ENCODE measurements around the gene RNF214.

DNA sequence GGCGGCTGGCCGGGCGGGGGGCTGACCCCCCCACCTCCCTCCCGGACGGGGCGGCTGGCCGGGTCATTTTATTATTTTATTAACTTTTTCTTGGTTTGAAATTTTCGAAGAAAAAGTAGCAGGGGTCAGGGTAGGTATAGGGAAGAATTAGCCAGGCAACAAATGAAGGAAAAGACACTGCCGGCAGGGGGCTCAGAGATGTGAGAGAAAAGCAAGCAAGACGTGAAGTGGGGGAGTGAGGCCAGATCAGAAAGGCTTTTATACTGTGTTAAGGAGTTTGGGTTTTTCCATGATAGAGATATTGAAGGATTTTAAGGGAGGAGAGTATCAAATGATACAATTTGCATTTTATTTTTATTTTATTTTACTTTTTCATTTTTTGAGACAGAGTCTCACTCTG is 19.0 kb downstream of the RNF214 start:
- TF ChIP-seq, protein P1, sequence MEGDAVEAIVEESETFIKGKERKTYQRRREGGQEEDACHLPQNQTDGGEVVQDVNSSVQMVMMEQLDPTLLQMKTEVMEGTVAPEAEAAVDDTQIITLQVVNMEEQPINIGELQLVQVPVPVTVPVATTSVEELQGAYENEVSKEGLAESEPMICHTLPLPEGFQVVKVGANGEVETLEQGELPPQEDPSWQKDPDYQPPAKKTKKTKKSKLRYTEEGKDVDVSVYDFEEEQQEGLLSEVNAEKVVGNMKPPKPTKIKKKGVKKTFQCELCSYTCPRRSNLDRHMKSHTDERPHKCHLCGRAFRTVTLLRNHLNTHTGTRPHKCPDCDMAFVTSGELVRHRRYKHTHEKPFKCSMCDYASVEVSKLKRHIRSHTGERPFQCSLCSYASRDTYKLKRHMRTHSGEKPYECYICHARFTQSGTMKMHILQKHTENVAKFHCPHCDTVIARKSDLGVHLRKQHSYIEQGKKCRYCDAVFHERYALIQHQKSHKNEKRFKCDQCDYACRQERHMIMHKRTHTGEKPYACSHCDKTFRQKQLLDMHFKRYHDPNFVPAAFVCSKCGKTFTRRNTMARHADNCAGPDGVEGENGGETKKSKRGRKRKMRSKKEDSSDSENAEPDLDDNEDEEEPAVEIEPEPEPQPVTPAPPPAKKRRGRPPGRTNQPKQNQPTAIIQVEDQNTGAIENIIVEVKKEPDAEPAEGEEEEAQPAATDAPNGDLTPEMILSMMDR (IDR thresholded peaks at IDR 0.05) = no peak
- TF ChIP-seq POLR2A (IDR thresholded peaks at IDR 0.05) = no peak
